ENCODE data around the gene SPDYE16. TPM values are rescaled to one million over a fixed set of nuclear protein-coding genes. Genes with fewer than 3 reads are reported as not detected.
"Not testable (repeated sequence)": the region's sequence is repeated elsewhere in the genome, so short reads cannot be mapped to it uniquely, and the experiment has no call there.

Gene SPDYE16
- not detected in 2 replicates for polyA plus RNA-seq (2011; rRNA removed)
- 0.09 TPM in 1 of 2 replicates, not detected in the other for polyA minus RNA-seq (2011; rRNA and poly(A)+ RNA removed)

- H3K27ac ChIP-seq (ENCODE audit: low read depth, low read length); DNase-seq (ENCODE audit: low read depth, low spot score); H3K4me3 ChIP-seq (ENCODE audit: low read depth, low read length); POLR2A ChIA-PET; H3K27me3 ChIP-seq (ENCODE audit: control insufficient read depth, insufficient read depth, low read length); CTCF ChIA-PET; H3K9me3 ChIP-seq (ENCODE audit: control insufficient read depth, insufficient read depth, low read length): not testable (repeated sequence)
Measured at GRCh38 chr7:76543197-76543596, at the start of gene SPDYE16. Gene SPDYE16, minus strand, starts transcription at chr7:76543297. Its CDS starts 1,838 bp downstream, at chr7:76541459.

- H3K27me3 ChIP-seq (ENCODE audit: control insufficient read depth, insufficient read depth, low read length); DNase-seq (ENCODE audit: low read depth, low spot score); H3K4me3 ChIP-seq (ENCODE audit: low read depth, low read length); H3K27ac ChIP-seq (ENCODE audit: low read depth, low read length); H3K9me3 ChIP-seq (ENCODE audit: control insufficient read depth, insufficient read depth, low read length); POLR2A ChIA-PET; CTCF ChIA-PET: not testable (repeated sequence)
Measured at GRCh38 chr7:76592694-76593093, 49.6 kb upstream of the SPDYE16 start.

GRCh38 chr7:76591602-76592304 is 48.7 kb upstream of the SPDYE16 start:
- POLR2A ChIA-PET; H3K9me3 ChIP-seq (ENCODE audit: control insufficient read depth, insufficient read depth, low read length); DNase-seq (ENCODE audit: low read depth, low spot score); H3K4me3 ChIP-seq (ENCODE audit: low read depth, low read length); CTCF ChIA-PET; H3K27ac ChIP-seq (ENCODE audit: low read depth, low read length); H3K27me3 ChIP-seq (ENCODE audit: control insufficient read depth, insufficient read depth, low read length): not testable (repeated sequence)

- CTCF ChIA-PET; POLR2A ChIA-PET; DNase-seq (ENCODE audit: low read depth, low spot score); H3K27me3 ChIP-seq (ENCODE audit: control insufficient read depth, insufficient read depth, low read length); H3K9me3 ChIP-seq (ENCODE audit: control insufficient read depth, insufficient read depth, low read length); H3K4me3 ChIP-seq (ENCODE audit: low read depth, low read length); H3K27ac ChIP-seq (ENCODE audit: low read depth, low read length): not testable (repeated sequence)
Measured at GRCh38 chr7:76591033-76591432, 47.9 kb upstream of the SPDYE16 start.

- DNase-seq (ENCODE audit: low read depth, low spot score); POLR2A ChIA-PET; H3K27ac ChIP-seq (ENCODE audit: low read depth, low read length); H3K27me3 ChIP-seq (ENCODE audit: control insufficient read depth, insufficient read depth, low read length); CTCF ChIA-PET; H3K4me3 ChIP-seq (ENCODE audit: low read depth, low read length); H3K9me3 ChIP-seq (ENCODE audit: control insufficient read depth, insufficient read depth, low read length): not testable (repeated sequence)
Measured at GRCh38 chr7:76588586-76588985, 45.5 kb upstream of the SPDYE16 start.

- DNase-seq (ENCODE audit: low read depth, low spot score); H3K9me3 ChIP-seq (ENCODE audit: control insufficient read depth, insufficient read depth, low read length); H3K27ac ChIP-seq (ENCODE audit: low read depth, low read length); POLR2A ChIA-PET; H3K27me3 ChIP-seq (ENCODE audit: control insufficient read depth, insufficient read depth, low read length); CTCF ChIA-PET; H3K4me3 ChIP-seq (ENCODE audit: low read depth, low read length): not testable (repeated sequence)
Measured at GRCh38 chr7:76586585-76587315, 43.7 kb upstream of the SPDYE16 start.

GRCh38 chr7:76583636-76584281 is 40.7 kb upstream of the SPDYE16 start:
- H3K9me3 ChIP-seq (ENCODE audit: control insufficient read depth, insufficient read depth, low read length); H3K27me3 ChIP-seq (ENCODE audit: control insufficient read depth, insufficient read depth, low read length); POLR2A ChIA-PET; DNase-seq (ENCODE audit: low read depth, low spot score); H3K4me3 ChIP-seq (ENCODE audit: low read depth, low read length): not testable (repeated sequence)
- CTCF ChIA-PET = interaction anchor here (0.6 kb wide), 1 partner anchor 219 kb away, joined by 4 read pairs; no protein-coding TSS in a partner anchor
- peak overlapping the region; percentile 47 for H3K27ac ChIP-seq (ENCODE audit: low read depth, low read length)

GRCh38 chr7:76582848-76583631 is 39.9 kb upstream of the SPDYE16 start:
- H3K27ac ChIP-seq (ENCODE audit: low read depth, low read length); H3K4me3 ChIP-seq (ENCODE audit: low read depth, low read length); H3K27me3 ChIP-seq (ENCODE audit: control insufficient read depth, insufficient read depth, low read length); CTCF ChIA-PET; POLR2A ChIA-PET; H3K9me3 ChIP-seq (ENCODE audit: control insufficient read depth, insufficient read depth, low read length): not testable (repeated sequence)
- peak; percentile 51 for DNase-seq (ENCODE audit: low read depth, low spot score)

GRCh38 chr7:76575919-76576655 is 33.0 kb upstream of the SPDYE16 start:
- H3K27ac ChIP-seq (ENCODE audit: low read depth, low read length); POLR2A ChIA-PET; H3K27me3 ChIP-seq (ENCODE audit: control insufficient read depth, insufficient read depth, low read length); CTCF ChIA-PET; DNase-seq (ENCODE audit: low read depth, low spot score); H3K9me3 ChIP-seq (ENCODE audit: control insufficient read depth, insufficient read depth, low read length); H3K4me3 ChIP-seq (ENCODE audit: low read depth, low read length): not testable (repeated sequence)

- H3K27me3 ChIP-seq (ENCODE audit: control insufficient read depth, insufficient read depth, low read length); DNase-seq (ENCODE audit: low read depth, low spot score); H3K9me3 ChIP-seq (ENCODE audit: control insufficient read depth, insufficient read depth, low read length); H3K27ac ChIP-seq (ENCODE audit: low read depth, low read length); CTCF ChIA-PET; POLR2A ChIA-PET; H3K4me3 ChIP-seq (ENCODE audit: low read depth, low read length): not testable (repeated sequence)
Measured at GRCh38 chr7:76575431-76575830, 32.3 kb upstream of the SPDYE16 start.

- H3K27ac ChIP-seq (ENCODE audit: low read depth, low read length); H3K4me3 ChIP-seq (ENCODE audit: low read depth, low read length); H3K9me3 ChIP-seq (ENCODE audit: control insufficient read depth, insufficient read depth, low read length); H3K27me3 ChIP-seq (ENCODE audit: control insufficient read depth, insufficient read depth, low read length); DNase-seq (ENCODE audit: low read depth, low spot score); POLR2A ChIA-PET; CTCF ChIA-PET: not testable (repeated sequence)
Measured at GRCh38 chr7:76572296-76572695, 29.2 kb upstream of the SPDYE16 start.

All from AG04450 (cell line).